Measurements from ENCODE around the gene DCBLD1. TPM values are rescaled to one million over a fixed set of nuclear protein-coding genes. Genes with fewer than 3 reads are reported as not detected.

The DCBLD1 gene
- total RNA-seq, 1 donor from 2014 or later, result 18.4 TPM

- DNase-seq (ENCODE audit: low spot score), result no peak
These were observed 12.7 kb upstream of the DCBLD1 start for GRCh38 chr6:117469791-117470190.

DNA sequence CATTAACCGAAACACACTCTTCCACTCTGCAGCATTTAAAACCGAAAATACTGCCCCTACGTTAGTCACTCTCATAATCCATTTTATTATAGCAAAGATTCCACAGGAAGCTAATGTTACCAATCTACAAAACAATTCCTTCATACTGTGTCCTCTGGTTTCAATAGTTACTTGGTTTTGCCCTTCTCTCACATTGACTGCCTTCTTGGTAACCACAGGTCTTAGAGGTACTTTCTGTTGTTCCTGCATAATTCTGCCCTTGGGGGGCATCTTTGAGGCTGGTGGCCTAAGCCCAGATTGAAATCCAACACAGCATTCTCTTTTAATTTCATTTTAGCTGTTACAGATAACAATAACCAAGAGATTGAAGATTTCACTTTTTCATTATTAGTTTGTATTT, 9.8 kb upstream of the DCBLD1 start:
- no peak for DNase-seq (ENCODE audit: low spot score)

DNA sequence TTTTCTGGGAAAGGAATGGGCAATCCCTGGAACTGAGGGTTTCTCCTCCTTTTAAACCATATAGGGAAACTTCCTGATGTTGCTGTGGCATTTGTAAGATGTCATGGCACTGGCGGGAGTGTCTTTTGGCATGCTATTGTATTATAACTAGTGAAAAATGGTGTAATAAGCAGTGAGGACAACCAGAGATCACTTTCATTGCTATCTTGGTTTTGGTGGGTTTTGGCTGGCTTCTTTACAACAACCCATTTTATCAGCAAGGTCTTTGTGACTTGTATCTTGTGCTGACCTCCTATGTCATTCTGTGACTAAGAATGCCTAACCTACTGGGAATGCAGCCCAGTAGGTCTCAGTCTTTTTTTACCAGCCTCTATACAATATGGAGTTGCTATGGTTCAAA, 9.1 kb upstream of the DCBLD1 start:
- no peak for DNase-seq (ENCODE audit: low spot score)

DNA sequence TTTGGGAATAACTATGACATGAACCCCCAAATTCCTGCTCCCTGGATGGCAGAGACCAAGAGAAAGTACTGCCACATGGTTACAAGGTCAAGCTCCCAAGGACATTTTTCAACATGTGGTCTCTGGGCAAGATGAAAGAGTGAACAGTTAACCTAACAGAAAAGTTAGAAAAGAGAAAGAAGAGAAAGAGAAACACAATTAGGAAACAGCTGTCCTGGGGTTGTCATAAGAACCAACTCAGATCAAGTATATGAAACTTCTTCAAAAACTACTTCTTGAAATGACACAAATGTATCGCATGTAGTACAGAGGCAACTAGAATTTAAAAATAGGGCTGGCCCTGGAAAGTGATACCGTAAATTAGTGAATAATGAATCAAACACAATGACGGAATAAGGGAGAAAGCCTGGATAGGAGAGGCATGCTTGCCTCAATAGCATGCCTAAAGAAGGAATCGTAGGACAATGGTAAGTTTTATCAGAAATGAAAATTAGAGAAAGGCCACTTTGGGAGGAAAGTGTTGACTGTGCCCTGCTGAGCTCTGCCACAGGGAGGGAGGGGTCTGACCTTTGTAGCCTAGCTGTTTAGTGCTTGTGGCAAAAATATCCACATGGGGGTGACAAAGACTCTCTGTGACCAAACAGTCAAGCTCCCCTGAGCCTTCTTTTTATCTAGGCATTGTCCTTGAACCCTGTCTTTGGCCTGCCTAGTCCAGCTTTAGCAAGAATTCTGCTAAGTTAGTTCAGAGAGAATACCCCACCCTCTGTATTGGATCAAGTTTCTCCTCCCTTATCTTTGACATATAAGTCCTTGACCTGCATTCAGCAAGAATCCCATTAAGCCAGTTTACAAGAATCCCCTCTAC, 4.3 kb upstream of the DCBLD1 start:
- no peak for DNase-seq (ENCODE audit: low spot score)

DNA sequence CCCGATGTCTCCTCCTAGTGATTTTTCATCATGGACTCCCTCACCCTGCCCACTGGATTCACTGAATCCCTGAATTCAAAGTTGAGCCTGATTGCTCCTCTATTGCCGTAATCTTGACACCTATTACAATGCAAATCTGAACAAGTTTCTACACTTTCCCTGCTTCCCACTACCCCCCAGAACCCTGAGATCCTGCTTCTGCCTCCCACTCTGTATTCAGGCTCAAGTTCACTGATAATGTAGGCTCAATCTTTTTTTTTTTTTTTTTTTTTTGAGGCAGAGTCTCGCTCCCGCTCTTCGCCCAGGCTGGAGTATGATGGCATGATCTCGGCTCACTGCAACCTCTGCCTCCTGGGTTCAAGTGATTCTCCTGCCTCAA, 3.6 kb upstream of the DCBLD1 start:
- DNase-seq (ENCODE audit: low spot score), result no peak

GRCh38 chr6:117480651-117481050, 1.8 kb upstream of the DCBLD1 start:
- DNase-seq (ENCODE audit: low spot score), result no peak

DNA sequence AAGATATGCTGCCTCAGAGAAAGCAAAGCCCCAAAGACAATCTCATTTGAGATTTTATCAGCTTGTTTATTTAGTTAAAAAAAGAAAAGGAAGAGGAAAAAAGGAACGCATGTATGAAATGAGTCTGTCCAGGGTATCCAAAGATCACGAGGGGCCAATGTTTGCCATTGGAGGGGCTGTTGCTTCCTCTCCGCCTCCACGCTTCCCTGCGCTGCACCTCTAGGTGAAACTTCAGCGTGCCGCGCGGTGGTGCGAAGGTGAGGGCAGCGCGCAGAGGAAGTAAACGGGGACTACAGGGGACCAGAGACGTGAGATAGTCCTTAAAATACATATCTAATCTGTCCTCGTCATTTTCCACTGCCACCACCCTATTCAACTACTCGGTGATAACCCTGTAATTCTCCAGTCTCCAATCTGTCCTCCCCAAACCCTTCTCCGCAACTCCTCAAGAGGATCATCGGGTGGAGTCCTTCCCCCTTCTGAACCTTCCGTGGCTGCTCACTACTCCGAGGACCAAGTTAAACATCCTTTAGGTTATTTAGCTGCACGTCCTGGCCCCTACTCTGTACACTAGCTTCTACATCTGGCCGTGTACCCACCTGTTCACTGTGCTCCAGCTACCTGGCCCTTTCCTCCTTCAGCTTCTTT, 1.1 kb upstream of the DCBLD1 start:
- DNase-seq (ENCODE audit: low spot score), result no peak

DNA sequence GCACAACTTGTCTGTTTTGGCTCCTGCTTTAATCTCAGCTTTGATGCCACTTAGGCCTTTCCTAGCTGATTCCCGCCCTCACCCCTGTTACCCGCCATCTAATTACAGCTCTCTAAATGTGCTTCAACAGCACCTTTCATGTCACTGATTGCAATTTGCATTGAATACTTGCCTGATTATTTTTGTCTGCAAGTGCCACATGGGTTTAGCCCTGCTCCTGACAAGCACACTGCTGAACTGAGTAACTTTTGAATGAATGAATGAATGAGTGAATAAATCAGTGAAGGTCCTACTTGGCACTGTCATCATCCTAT, 591 bp upstream of the DCBLD1 start:
- DNase-seq (ENCODE audit: low spot score), result no peak

GRCh38 chr6:117483004-117483644, 650 bp downstream of the DCBLD1 start:
- peak; percentile 61 for DNase-seq (ENCODE audit: low spot score)

GRCh38 chr6:117483645-117484016, 1.2 kb downstream of the DCBLD1 start:
- DNase-seq (ENCODE audit: low spot score), result no peak

DNA sequence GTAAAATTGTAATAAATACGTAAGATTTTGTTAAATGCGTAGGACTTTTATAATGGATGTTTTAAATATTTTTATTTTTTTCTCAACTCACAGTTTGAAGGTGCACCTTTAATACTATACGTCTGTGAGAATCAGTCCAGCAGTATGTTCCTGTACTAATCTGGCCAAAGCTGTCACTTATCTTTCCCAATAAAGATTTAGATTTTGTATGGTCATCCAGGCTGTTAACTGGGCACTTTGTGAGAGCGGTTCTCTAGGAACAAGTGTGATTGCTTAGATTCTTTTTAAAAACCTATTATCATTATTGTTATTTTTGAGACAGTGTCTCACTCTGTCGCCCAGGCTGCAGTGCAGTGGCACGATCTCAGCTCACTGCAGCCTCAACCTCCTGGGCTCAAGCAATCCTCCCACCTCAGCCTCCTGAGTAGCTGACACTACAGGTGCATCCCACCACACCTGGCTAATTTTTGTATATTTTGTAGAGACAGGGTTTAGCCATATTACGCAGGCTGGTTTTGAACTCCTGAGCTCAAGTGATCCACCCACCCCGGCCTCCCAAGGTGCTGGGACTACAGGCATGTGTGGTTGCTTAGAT, 1.7 kb downstream of the DCBLD1 start:
- no peak for DNase-seq (ENCODE audit: low spot score)

DNA sequence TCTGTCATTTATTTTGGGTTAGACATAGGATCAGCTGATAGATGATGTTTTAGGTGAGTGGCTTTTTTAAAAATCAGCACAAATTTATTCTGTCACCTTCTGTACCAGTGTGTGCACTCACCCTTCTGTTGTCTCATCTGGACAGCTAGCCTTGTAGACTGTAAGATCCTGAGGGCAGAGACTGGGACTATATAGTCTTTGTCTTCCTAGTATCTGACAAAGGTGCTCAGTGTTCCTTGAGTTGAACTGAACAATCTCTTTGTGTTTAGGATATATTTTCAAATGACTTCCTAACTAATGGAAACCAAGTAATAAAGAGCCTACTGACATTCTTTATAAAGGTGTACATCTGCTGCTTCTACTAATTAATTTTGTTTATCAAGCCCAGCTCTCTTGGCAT, 3.0 kb downstream of the DCBLD1 start:
- no peak for DNase-seq (ENCODE audit: low spot score)

- DNase-seq (ENCODE audit: low spot score), result no peak
These were observed 5.3 kb downstream of the DCBLD1 start for GRCh38 chr6:117487821-117488220.

DNA sequence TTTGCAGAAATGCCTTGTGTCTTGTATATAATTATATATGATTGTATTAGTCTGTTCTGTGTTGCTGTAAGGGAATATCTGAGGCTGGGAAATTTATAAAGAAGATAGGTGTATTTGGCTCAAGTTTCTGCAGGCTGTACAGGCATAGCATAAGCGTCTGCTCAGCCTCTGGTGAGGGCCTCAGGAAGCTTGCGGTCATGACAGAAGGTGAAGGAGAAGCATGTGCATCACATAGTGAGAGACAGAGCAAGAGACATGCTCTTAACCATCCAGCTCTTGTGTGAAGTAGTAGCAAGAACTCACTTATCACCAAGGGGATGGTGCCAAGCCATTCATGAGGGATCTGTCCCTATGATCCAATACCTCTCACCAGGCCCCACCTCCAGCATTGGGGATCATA, 6.5 kb downstream of the DCBLD1 start:
- DNase-seq (ENCODE audit: low spot score), result no peak

GRCh38 chr6:117491916-117492315, 9.4 kb downstream of the DCBLD1 start:
- no peak for DNase-seq (ENCODE audit: low spot score)

- no peak for DNase-seq (ENCODE audit: low spot score)
These were observed 11.0 kb downstream of the DCBLD1 start for GRCh38 chr6:117493470-117493869.

GRCh38 chr6:117494283-117494682, 11.8 kb downstream of the DCBLD1 start:
- DNase-seq (ENCODE audit: low spot score), result no peak

DNA sequence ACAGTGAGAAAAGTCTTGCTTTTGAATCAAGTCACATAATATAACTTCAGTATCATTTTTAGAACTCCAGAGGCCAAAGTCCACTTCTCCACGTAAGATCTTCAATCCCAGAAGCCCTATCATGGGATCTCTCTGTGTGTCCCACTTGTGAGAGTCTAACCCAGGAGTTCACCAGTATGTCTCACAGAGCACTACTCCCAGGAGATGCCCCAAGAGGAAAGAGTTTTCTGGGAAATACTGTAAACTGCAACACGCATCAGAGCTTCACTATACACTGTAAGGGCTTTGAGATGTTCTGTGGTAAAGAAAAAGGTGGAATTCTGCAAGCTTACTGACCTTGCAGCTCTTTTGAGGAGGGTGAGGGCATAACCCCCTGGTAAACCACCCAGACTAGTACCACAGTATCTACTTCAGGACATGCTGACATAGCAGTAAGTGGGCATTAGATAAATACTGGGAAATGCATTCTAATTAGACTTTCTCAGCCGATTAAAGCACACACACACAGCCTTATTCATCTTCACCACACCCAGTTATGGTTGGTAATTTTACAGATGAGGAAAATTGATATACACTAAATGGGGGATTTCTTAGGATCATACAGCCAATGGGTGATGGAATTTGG, 12.3 kb downstream of the DCBLD1 start:
- DNase-seq (ENCODE audit: low spot score), result no peak

DNA sequence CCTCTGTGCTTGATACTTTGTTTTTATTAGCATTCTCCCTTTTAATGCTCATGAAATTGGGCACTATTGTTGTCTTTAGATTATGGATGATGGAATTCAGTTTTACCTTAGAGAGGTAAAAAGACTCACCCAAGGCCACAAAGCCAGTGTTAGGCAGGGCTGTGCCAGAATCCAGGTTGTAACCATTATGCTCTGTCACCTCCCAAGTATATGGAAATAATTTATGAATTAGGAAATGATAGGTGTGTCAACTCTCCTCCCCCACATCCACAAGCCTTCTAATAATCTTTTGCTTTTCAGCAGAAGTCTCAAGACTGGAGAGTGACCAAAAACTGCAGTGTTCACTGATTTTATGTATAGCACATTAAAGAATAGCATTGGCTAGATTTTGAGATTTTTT, 13.0 kb downstream of the DCBLD1 start:
- no peak for DNase-seq (ENCODE audit: low spot score)

DNA sequence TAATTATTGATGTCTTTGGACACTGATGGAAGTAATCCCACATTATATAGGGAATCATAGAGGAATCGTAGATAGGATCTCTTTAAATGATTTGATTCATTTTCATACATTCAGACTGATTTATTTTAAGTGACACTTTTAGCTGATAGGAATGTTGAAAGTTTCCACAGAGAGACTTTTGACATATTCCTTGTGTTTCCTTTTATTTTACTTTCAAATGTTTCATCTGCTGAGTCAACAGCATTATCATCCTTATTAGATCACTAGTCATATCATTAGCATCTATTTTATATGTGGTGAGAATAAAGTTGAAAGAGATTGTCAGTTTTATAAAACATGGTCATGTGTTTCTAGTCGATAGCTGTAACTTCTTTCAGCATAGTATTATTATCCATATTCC, 13.4 kb downstream of the DCBLD1 start:
- DNase-seq (ENCODE audit: low spot score), result no peak

GRCh38 chr6:117496383-117496990, 14.0 kb downstream of the DCBLD1 start:
- DNase-seq (ENCODE audit: low spot score), result no peak

DNA sequence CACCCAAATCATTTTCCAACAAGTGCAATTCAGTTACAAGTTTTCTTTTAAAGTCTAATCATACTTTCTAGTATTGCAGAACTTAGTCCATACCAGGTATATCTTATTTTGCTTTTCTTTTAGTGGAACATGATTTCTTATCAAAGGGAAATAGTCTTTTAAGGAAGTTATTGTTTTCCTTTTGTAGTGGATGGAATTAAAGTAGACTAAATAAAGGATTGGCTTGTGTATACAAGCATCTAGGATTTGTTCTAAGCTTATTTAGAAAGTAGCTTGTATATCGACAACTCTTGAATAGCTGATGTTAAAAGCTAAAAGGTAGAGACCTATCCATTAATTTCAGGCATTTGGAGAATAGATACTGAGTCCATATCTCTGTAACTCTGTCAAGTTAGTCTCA, 14.8 kb downstream of the DCBLD1 start:
- DNase-seq (ENCODE audit: low spot score), result no peak

Measured in ureter (tissue), 1 donor.